Kidney tubule cell (primary cell): ENCODE measurements around the gene UBD.

Experiments
- DNase-seq: peaks from one replicate; pipeline ENCODE4 v3.0.0-alpha.2; 2018; ENCODE audit warnings: low spot score

The UBD gene

GRCh38 chr6:29559524-29560287 is at the start of gene UBD:
UBD (minus strand) TSS chr6:29559732; CDS start chr6:29559701, 31 bp downstream.
- peak; percentile 63 for DNase-seq

- DNase-seq: no peak
Measured at GRCh38 chr6:29608131-29608530, 48.6 kb upstream of the UBD start.

DNA sequence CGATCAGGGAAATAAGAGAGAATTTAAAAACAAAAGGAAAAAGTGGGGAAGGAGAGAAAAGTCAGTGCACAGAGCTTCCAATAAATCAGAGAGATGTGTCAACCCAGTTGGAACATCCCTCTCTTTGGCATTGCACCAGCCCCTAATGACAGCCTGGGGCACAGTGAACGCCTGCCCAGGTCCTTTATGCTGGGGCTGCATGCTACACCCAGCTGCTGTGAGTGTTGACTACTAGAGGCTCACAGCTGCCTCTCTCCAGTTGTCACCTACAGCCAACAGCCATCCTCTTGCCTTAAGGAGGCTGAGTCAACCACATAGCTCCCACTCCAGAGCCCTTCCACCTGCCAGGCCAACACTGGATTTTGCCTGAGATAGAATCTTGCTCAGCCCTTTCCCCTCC is 44.4 kb upstream of the UBD start:
- DNase-seq: no peak

GRCh38 chr6:29603456-29603855 is 43.9 kb upstream of the UBD start:
- no peak for DNase-seq

- DNase-seq: peak; percentile 7
Measured at GRCh38 chr6:29602564-29603361, 43.2 kb upstream of the UBD start.

GRCh38 chr6:29598172-29598747 is 38.7 kb upstream of the UBD start:
- no peak for DNase-seq

- no peak for DNase-seq
Measured at GRCh38 chr6:29597184-29597583, 37.7 kb upstream of the UBD start.

DNA sequence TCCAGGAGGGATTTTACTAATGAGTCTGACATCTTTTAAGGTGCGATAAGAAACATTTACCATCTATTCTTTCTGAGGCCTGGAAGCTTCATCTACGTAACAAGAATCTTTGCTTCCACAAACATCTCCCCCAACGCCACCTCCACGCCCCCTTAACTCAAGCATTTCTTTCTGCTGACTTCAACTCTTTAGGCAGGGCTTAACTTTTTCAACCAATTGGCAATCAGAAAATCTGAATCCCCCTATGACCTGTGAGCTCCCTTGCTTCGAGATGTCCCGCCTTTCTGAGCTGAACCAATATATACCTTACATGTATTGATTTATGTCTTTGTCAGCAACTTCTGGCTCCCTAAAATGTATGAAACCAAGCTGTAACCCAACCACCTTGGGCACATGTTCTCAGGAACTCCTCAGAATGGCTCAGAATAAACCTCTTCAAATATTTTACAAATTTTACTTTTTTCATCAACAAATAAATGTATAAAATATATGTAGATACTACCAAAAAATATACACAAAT is 36.9 kb upstream of the UBD start:
- DNase-seq: no peak

DNA sequence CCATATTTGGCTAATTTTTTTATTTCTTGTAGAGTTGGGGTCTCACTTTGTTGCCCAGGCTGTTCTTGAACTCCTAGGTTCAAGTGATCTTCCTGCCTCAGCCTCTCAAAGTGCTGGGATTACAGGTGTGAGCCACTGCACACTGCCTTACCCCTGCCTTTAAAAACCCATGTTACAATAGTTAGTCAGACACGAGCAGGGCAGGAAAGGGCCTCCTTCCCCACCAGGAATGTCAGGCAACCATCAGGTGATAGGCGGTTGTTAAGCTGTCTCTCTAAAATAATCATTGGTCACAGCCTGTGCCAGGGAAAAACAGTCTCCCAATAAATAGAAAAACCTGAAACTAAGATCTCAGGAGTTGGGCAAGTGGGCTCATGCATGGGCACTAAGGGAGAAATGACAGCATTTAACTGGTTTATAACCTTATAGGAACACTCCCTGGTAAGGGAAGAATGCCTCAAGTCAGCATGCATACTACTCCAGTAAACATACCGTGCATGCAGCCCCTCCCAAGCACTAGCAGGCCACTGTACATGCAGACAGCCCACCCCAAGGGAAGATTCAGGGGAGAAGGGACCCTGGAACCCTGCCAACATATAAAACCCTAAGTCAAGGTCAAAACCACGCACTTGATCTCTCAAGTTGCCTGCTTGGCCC is 33.8 kb upstream of the UBD start:
- DNase-seq: peak; percentile 17

- DNase-seq: no peak
Measured at GRCh38 chr6:29591677-29592076, 32.1 kb upstream of the UBD start.

DNA sequence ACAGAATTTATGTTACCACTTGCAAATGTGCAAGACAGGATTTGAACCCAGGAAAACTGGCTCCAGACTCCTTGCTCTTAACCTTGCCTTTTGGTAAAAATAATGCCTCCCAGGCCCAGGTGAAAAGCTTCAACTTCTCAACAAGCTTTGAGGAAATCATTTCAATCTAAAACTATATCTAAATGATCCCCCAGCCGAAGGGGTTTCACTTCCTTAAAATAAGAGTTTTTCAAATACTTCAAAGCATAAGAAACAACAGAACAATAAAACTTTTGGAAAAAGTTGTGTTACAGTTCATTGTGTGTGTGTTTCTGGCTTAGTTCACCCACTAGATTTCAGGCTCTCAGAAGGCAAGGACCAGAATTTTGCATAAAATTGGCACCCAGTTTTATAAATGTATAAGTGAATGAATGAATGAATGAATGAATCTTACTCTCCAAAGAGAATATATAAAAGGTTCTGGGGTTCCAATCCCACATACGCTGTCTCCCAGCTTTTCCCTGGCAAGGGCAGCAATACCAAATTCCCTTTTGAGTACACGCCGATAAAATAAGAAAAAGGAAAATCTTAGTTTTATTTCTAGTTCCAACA is 30.8 kb upstream of the UBD start:
- no peak for DNase-seq

GRCh38 chr6:29589423-29590048 is 30.0 kb upstream of the UBD start:
- peak; percentile 60 for DNase-seq

DNA sequence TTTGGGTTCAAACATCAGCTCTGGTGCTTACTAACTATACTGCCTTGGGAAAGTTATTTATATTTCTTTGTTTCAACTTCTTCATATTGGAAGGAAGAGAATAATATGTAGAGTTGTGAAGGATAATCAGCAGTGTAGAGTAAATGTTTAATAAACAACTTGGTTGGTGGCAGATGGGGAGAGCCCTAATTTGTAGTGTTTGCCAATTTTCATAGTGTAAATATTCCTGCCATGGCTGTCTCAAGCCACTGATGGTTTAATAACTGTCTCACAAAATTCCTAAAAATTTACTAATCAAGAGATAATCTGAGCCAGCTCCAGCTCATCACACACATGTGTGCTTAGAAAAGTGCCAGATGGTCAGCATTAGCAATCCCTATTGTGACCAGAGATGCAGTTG is 25.3 kb upstream of the UBD start, which contains the start of gene OR2H2:
TSS of gene OR2H2 (plus strand) at position 301 of the 400 bp plus-strand sequence. CDS start 2,824 bp downstream, outside the sequence.
- DNase-seq: no peak

- DNase-seq: no peak
Measured at GRCh38 chr6:29577544-29577943, 18.0 kb upstream of the UBD start.

GRCh38 chr6:29576056-29576455 is 16.5 kb upstream of the UBD start:
- DNase-seq: no peak

DNA sequence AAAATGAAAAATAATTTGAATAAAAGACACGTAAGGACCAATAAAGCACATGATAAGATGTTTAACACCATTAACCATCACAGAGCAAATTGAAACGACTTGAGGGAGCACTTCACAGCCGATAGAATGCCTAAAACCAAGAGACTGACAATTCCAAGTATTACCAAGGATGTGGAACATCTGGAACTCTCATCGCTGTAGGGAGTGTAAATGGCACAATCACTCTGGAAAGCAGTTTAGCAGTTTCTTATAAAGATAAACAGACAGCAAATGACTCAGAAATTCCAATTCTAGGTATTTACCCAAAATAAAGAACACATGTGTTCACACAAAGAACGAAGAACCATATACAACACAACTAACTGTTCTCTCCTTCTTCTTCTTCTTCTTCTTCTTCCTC is 8.5 kb upstream of the UBD start:
- no peak for DNase-seq

GRCh38 chr6:29567541-29567940 is 8.0 kb upstream of the UBD start:
- no peak for DNase-seq

- no peak for DNase-seq
Measured at GRCh38 chr6:29566856-29567255, 7.3 kb upstream of the UBD start.

DNA sequence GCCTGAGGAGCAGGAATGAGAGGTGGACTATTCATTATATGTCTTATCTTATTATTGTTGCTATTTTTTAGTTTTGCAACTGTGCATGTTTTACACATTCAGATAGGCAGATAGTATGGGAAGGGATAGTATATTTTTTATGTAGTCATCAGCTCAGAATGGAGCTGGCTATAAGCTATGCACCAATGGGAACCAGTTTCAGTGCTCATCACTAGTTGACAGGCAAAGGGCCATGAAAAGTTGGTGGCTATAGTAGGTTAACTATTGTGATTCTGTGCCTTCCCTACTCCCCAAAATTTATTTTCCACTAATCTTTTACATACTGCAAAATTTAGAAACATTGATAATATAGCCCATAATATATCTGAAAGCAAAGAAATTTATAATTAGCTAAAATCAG is 5.3 kb upstream of the UBD start:
- no peak for DNase-seq

GRCh38 chr6:29563435-29563965 is 4.0 kb upstream of the UBD start:
- DNase-seq: no peak

DNA sequence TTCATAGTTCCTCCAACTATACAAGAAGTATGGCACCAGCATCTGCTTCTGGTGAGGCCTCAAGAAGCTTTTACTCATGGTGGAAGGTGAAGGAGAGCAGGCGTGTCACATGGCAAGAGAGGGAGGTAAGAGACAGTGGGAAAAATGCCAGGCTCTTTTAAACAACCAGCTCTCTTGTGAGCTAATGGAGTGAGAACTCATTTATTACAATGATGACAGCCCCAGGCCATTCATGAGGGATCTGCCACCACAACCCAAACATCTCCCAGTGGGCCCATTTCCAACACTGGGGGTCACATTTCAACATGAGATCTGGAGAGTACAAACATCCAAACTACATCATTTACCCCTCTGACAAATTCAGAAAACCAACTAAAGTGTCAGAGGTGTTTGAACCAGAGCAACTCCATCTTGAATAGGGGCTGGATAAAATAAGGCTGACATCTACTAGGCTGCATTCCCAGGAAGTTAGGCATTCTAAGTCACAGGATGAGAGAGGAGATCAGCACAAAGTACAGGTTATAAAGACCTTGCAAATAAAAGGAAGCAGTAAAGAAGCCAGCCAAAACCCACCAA is 2.2 kb upstream of the UBD start:
- peak; percentile 20 for DNase-seq
